GM12874 (cell line): ENCODE results near the gene FHIT.

Experiments
- TF ChIP-seq, protein P1 (sequence below): IDR thresholded peaks from 2 replicates; pipeline ENCODE4 v1.5.1; 2011; ENCODE audit warnings: low read depth, mild to moderate bottlenecking, control low read depth, low read length, moderate library complexity; ENCODE audit not compliant: insufficient read depth

The FHIT gene

DNA sequence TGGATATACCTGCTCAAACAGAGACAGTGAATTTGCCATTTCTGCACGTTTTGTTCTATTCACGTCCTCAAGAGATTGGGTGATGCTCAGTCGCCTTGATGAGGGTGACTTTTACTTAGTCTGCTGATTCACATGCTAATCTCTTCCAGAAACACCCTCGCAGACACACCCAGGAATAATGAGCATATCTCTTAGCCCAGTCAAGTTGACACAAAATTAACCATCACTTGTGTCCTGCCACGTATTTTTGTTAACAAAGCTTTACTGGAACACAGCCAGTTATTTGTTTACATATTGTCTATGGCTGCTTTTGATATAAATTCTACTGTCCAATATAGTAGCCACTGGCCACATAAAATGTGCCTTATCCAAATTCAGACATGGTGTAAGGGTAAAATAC, 218.3 kb downstream of the FHIT start:
- TF ChIP-seq, protein P1, sequence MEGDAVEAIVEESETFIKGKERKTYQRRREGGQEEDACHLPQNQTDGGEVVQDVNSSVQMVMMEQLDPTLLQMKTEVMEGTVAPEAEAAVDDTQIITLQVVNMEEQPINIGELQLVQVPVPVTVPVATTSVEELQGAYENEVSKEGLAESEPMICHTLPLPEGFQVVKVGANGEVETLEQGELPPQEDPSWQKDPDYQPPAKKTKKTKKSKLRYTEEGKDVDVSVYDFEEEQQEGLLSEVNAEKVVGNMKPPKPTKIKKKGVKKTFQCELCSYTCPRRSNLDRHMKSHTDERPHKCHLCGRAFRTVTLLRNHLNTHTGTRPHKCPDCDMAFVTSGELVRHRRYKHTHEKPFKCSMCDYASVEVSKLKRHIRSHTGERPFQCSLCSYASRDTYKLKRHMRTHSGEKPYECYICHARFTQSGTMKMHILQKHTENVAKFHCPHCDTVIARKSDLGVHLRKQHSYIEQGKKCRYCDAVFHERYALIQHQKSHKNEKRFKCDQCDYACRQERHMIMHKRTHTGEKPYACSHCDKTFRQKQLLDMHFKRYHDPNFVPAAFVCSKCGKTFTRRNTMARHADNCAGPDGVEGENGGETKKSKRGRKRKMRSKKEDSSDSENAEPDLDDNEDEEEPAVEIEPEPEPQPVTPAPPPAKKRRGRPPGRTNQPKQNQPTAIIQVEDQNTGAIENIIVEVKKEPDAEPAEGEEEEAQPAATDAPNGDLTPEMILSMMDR = no peak

DNA sequence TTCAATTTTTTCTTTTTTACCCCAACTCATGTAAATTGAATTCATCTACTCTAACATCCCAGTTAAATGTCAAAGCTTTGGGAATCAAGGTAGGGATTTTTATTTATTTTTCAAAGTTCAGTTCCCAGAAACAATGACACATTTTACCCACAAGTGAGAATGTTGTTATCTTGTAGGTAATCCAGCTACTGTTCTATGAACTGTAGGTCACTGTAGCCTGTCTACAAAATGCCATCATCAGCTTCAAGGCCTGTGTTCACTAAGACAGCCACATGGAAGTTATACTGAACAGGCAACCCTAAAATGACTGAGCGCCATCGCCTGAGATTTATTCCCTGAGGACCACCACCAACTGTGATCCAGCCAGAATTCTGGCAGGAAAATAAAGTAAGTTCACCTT, 219.7 kb downstream of the FHIT start:
- TF ChIP-seq, protein P1 = no peak

DNA sequence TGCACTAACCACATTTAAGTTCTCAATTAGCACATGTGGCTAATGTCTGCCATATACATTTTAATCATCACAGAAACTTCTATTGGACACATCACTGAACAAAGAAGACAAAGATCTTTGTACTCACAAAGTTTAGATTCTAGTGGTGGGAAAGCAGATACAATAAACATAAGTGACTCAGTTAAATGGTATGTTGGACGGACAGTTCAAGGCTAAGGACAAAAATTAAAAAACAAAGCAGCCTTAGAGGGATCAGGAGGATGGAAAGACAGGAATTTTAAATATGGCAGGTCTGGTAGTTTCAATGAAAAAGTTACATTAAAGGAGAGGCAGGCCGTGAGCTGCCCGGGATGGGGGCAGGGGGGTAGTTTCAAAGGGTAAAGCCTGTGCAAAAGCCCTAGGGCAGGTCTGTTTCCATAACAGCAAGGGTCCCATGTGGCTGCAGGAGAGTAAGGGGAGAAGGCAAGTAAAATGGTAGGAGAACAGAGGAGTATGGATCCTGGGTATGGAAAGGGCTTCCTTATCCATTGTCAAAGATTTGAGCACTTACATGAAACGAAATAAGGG, 220.7 kb downstream of the FHIT start:
- TF ChIP-seq, protein P1 = no peak

DNA sequence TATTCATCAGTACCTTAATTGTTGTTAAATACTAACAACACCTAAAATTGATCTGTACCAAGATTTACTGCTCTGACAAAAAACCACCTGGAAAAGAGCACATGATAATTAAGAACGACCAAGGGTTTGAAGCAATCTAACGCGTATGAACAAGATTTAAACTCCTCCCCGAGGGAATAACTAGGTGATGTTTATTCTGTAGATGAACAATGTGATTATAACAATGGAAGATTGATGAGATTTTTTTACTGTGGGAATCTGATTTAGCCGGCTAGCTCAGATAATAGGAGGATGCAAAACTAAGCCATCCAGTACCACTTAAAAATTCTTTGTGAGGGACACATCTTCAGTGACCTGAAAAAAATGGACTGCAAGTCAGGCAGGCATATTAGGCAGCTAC, 222.1 kb downstream of the FHIT start:
- TF ChIP-seq, protein P1 = no peak

DNA sequence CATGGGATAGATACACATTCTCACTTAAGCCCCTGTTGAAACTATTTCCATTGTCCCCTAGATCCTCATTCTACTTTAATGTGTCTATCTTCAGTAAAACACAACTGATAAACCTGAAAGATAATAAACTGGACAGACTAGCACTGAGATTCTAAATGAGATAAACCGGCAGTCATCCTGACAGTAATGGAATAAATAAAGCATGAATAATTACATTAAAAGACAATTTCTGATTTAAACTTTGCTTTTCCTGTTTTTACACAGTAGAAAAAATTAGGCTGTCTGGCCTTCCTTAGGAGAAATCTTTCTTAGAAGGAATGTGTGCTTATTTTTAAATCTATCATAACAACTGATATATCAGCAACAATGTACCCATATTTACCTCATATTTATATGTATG, 232.4 kb downstream of the FHIT start:
- TF ChIP-seq, protein P1 = no peak

DNA sequence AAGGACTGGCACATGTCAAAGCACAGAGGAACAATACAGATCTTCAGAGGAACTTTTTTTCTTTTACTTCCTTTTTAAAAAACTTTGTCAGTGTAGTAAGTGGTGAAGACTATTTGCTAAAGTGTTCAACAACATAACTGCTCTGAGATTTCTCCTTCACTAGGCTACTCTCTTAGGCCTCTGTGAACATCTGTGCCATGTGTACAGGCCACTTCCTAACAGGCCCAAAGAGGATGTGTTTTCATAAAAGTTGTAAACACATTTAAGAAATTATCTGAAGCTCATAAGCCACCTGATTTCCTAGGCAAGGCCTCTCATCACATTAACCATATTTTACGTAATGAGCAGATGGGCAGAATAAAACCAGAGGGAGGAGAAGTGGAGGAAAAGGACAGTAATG, 235.4 kb downstream of the FHIT start:
- TF ChIP-seq, protein P1 = no peak

DNA sequence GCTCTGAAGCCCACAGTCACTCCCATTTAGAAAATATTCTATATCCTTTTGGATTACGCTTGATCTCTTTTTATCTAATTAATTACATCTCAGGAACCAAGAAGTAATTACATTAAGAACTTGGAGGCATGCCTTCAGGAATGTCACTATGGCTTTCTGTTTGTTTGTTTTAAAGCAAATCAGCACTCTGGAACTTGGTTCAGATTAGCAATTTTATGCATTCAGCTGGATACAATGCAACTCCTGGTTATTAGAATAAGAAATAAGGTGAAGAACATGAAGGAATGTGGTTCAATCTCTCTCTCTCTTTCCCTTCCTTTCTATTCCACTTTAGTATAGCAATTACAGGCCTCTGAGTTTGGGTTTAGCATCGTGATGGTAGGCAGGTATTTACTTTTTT, 235.8 kb downstream of the FHIT start:
- TF ChIP-seq, protein P1 = no peak
